GM21737 (cell line): ENCODE results near the gene IL2RG.

ENCODE experiments used
- ATAC-seq: cut with Tn5 transposase; IDR thresholded peaks from one replicate; pipeline ENCODE4 v1.9.1; 2021; ENCODE audit warnings: mild to moderate bottlenecking, moderate library complexity; ENCODE audit not compliant: unreplicated experiment

IL2RG gene

DNA sequence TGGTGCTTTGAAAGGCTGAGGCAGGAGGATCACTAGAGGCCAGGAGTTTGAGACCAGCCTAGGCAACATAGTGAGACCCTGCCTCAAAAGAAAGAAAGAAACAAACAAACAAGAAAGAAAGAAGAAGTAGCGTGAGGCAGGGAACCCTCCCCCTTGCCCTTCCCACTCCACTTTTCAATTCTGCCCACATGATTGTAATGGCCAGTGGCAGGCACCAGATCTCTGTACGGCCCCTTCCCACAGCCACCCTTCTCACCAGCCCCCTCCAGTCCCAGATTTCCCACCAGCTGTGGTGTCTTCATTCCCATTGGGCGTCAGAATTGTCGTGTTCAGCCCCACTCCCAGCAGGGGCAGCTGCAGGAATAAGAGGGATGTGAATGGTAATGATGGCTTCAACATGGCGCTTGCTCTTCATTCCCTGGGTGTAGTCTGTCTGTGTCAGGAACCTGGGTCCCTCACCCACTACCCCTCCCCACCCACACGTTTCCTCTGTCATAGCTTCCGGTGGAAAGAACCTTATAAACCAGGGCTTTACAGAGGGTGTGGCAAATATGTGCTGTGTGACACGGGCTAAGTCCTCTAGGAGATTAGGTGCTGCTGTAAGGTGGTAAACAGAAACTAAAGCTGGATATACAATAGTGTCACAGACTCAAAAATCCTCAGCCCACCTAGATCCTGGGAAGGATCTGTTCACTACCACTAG, at the start of gene IL2RG:
TSS of gene IL2RG (minus strand) at position 437 of the 703 bp plus-strand sequence. CDS start at position 399, 38 bp downstream.
- peak; percentile 92 for ATAC-seq

GRCh38 chrX:71160475-71160874, 49.1 kb upstream of the IL2RG start:
- ATAC-seq = no peak

- ATAC-seq = no peak
Measured at GRCh38 chrX:71159335-71159734, 48.0 kb upstream of the IL2RG start.

DNA sequence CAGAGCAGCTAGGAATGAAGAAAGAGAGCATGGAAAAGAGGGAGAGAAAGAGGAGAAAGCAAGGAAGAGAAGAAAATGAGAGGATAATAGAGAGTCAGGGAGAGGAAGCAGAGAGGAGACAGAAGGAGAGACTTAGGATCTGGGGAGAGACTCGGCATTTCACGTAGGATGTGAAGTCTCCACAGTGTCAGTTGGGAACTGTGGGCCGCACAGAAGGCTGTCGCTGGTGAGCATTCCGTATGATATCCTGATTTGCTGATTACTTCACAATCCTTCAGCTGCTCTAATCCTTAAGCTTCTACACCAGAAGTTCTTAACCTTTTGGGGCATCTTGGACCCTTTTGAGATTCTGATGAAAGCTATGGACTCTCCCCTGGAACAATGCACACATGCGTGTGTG, 47.2 kb upstream of the IL2RG start:
- no peak for ATAC-seq

GRCh38 chrX:71154641-71155040, 43.3 kb upstream of the IL2RG start:
- no peak for ATAC-seq

- ATAC-seq = no peak
Measured at GRCh38 chrX:71154196-71154595, 42.8 kb upstream of the IL2RG start.

GRCh38 chrX:71151366-71151765, 40.0 kb upstream of the IL2RG start:
- ATAC-seq = no peak

GRCh38 chrX:71148278-71148663, 36.9 kb upstream of the IL2RG start:
- no peak for ATAC-seq

DNA sequence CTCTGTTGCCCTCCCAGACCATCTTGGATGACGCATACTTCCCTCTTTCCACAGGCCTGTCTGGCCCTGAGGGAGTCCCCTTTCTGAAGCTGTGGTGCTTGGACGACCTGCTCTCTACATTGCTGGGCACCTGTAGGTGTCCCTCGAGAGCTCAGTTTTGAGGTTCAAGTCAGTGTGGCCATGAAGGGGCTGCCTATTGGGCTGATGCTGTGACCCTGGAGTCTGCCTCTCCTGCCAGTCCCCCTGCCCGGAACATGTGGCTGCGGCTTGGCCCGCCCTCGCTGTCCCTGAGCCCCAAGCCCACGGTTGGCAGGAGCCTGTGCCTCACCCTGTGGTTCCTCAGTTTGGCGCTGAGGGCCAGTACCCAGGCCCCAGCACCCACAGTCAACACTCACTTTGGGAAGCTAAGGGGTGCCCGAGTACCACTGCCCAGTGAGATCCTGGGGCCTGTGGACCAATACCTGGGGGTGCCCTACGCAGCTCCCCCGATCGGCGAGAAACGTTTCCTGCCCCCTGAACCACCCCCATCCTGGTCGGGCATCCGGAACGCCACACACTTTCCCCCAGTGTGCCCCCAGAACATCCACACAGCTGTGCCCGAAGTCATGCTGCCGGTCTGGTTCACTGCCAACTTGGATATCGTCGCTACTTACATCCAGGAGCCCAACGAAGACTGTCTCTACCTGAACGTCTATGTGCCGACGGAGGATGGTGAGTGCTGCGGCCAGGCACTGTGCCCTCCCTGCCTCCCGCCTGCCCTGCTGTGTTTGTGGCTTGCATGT, 36.3 kb upstream of the IL2RG start:
- no peak for ATAC-seq

- ATAC-seq = no peak
Measured at GRCh38 chrX:71144651-71145050, 33.3 kb upstream of the IL2RG start, which contains the start of gene NLGN3. NLGN3 (plus strand) TSS chrX:71144841; CDS start chrX:71147750, 2,909 bp downstream.

- ATAC-seq = no peak
Measured at GRCh38 chrX:71143508-71143907, 32.1 kb upstream of the IL2RG start.

DNA sequence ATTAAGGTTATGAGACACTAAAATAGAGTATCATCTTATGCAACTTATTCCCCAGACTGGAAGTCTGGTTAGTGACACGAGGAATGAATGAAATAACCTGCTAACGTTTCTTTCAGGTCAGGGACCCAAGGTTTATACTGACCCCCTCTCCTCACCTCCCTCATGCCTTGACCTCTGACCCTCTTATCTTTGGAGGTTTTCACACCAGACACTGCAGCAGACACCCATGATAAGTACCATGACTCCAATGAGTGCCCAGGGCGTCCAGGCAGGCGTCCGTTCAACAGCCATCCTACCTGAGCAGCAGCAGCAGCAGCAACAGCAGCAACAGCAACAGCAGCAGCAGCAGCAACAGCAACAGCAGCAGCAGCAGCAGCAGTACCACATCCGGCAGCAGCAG, 29.1 kb upstream of the IL2RG start:
- ATAC-seq = no peak

DNA sequence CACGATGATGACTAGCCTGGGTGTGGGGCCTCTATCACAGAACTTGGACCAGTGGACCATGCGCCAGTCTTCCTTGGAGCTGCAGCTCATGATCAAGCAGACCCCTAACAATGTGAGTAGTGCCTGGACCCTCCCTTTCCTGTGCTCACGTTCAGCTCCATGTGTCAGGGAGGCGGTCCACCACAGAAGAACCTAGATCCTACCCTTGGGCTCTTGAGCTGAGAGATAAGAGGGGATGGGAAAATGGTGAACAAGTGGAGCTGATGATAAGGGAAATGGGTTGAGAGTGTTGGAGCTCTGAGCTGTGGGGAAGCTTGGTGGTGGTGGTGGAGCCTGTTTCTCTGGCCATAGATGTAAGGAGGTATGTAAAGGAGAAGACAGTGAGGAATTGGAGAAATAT, 20.1 kb upstream of the IL2RG start:
- no peak for ATAC-seq

DNA sequence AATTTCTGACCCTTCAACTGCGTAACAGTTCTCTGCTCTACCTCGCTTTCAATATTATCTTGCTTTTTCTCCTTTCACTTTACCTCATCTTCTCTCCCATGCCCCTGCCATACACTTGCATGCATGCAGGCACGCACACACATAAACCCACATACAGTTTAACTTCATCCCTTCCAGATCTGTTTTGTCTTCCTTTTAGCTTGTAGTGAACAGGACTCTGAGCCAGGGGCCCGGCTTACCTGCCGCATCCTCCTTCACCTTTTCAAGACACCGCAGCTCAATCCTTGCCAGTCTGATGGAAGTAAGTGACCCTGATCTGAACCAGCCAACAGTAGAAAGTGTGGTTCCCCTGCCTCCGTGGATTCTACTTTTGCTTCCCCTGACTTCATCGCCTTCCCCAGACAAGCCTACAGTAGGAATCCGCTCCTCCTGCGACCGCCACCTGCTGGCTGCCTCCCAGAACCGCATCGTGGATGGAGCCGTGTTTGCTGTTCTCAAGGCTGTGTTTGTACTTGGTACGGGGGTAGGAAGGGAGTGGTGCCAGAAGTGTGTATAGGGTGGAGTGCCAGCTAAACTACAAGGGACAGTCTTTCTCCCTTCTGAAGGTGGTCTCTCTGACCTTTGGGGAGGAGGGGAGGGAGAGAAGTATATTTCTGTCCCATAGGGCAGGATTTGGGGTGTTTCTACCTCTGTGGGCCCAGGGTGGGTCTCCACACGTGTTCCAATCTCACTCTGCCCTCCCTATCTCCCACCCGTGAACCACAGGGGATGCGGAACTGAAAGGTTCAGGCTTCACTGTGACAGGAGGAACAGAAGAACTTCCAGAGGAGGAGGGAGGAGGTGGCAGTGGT, 17.8 kb upstream of the IL2RG start:
- ATAC-seq = no peak

DNA sequence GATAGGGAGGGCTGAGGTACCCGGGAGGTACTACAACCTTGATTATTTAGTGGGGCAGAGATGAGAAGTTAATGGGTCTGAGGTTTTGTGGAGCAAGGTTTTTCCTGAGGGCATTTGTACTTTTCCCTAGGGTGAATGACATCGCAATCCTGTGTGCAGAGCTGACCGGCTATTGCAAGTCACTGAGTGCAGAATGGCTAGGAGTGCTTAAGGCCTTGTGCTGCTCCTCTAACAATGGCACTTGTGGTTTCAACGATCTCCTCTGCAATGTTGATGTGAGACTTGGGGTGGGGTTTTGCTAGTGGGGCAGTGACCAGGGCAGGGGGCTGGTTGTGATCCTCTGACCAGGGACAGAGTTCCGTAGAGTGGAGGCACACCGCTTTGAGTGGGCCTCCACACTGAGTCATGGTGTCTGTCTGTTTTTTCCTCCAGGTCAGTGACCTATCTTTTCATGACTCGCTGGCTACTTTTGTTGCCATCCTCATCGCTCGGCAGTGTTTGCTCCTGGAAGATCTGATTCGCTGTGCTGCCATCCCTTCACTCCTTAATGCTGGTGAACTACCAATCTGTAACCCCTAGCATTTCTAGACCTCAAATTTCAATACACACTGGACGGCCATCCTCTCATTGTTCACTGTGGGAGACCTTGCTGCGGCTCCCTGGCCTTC, 16.9 kb upstream of the IL2RG start:
- no peak for ATAC-seq

- no peak for ATAC-seq
Measured at GRCh38 chrX:71118985-71119535, 7.7 kb upstream of the IL2RG start.

- peak; percentile 92 for ATAC-seq
Measured at GRCh38 chrX:71118032-71118984, 6.9 kb upstream of the IL2RG start, which contains the start of gene MED12. MED12 (plus strand) TSS chrX:71118596; CDS start chrX:71118755, 159 bp downstream.

GRCh38 chrX:71117358-71117757, 6.0 kb upstream of the IL2RG start:
- no peak for ATAC-seq

DNA sequence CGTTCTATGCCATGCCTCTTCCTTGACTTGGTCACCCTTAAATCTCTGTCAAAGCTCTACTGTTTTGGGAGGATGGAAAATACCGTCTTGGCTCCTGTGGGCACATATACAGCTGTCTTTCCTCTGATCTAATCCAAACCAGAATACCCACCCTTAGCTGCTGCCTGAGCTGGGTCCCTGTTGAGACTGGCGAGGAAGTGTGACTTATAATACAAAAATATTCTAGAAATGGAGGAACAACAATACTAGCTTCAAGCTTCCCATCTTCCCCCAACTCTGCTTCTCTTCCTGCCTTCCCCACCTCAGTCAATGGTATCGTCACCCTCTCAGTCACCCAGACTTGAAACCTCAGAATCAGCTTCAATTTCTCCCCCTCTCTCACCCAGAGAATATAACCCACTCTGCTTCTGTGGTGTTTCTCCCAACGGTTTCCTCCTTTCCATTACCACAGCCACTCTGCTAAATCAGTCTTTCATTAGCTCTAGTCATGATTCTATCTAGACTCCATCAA, 599 bp upstream of the IL2RG start:
- no peak for ATAC-seq
